H9 (cell line): ENCODE data around the gene BIRC3. TPM values are rescaled to one million over a fixed set of nuclear protein-coding genes. Genes with fewer than 3 reads are reported as not detected.
A peak's percentile ranks its signal among the peaks of the same experiment; 100 is the strongest.

Experiments used
- DNase-seq: peaks from one replicate; pipeline ENCODE4 v3.0.0-alpha.2; 2017
- H2AFZ ChIP-seq: one replicate; pipeline ENCODE4 v1.6.1; 2013; ENCODE audit warnings: mild to moderate bottlenecking, low read length, control low read depth, moderate library complexity
- H2AK5ac ChIP-seq: 2 replicates; pipeline ENCODE4 v1.6.1; 2013; ENCODE audit warnings: low read length, control low read depth, mixed read lengths; ENCODE audit not compliant: insufficient read length
- H2BK120ac ChIP-seq: one replicate; pipeline ENCODE4 v1.6.1; 2013; ENCODE audit warnings: low read depth, mild to moderate bottlenecking, low read length, control low read depth, inconsistent platforms; ENCODE audit not compliant: poor library complexity, severe bottlenecking
- H2BK12ac ChIP-seq: 2 replicates; pipeline ENCODE4 v1.6.1; 2013; ENCODE audit warnings: low read length, control low read depth, mixed read lengths, low read depth; ENCODE audit not compliant: insufficient read length
- H2BK15ac ChIP-seq: 2 replicates; pipeline ENCODE4 v1.6.1; 2013; ENCODE audit warnings: low read depth, low read length, control low read depth
- H2BK20ac ChIP-seq: one replicate; pipeline ENCODE4 v1.6.1; 2013; ENCODE audit warnings: low read depth, mild to moderate bottlenecking, low read length, control low read depth, inconsistent platforms; ENCODE audit not compliant: poor library complexity, severe bottlenecking
- H2BK5ac ChIP-seq: 2 replicates; pipeline ENCODE4 v1.6.1; 2013; ENCODE audit warnings: low read length, control low read depth, mixed read lengths; ENCODE audit not compliant: insufficient read length
- H3K14ac ChIP-seq: 2 replicates; pipeline ENCODE4 v1.6.1; 2013; ENCODE audit warnings: low read length, control low read depth; ENCODE audit not compliant: insufficient read depth
- H3K18ac ChIP-seq: 2 replicates; pipeline ENCODE4 v1.6.1; 2013; ENCODE audit warnings: low read depth, mild to moderate bottlenecking, mixed read lengths, low read length, control low read depth; ENCODE audit not compliant: insufficient read length
- H3K23ac ChIP-seq: 2 replicates; pipeline ENCODE4 v1.6.1; 2013; ENCODE audit warnings: low read length, control low read depth, mixed read lengths, low read depth; ENCODE audit not compliant: insufficient read length
- H3K23me2 ChIP-seq: 2 replicates; pipeline ENCODE4 v1.6.1; 2013; ENCODE audit warnings: low read depth, mild to moderate bottlenecking, mixed read lengths, low read length, control low read depth; ENCODE audit not compliant: insufficient read length, poor library complexity, severe bottlenecking
- H3K27ac ChIP-seq: 2 replicates; pipeline ENCODE4 v1.5.1; 2013; ENCODE audit warnings: low read length, control low read depth, mixed read lengths, low read depth; ENCODE audit not compliant: insufficient read length
- H3K27me3 ChIP-seq: 2 replicates; pipeline ENCODE4 v1.6.1; 2013; ENCODE audit warnings: low read length, control low read depth, inconsistent platforms; ENCODE audit not compliant: insufficient read depth
- H3K4ac ChIP-seq: 2 replicates; pipeline ENCODE4 v1.6.1; 2013; ENCODE audit warnings: low read depth, mild to moderate bottlenecking, control low read depth, inconsistent platforms, low read length, moderate library complexity
- H3K4me1 ChIP-seq: 2 replicates; pipeline ENCODE4 v1.6.1; 2013; ENCODE audit warnings: low read length, control low read depth, inconsistent platforms; ENCODE audit not compliant: insufficient read depth
- H3K4me2 ChIP-seq: 2 replicates; pipeline ENCODE4 v1.6.1; 2013; ENCODE audit warnings: low read length, control low read depth, mixed read lengths; ENCODE audit not compliant: insufficient read length, insufficient read depth
- H3K56ac ChIP-seq: 2 replicates; pipeline ENCODE4 v1.6.1; 2013; ENCODE audit warnings: low read depth, mild to moderate bottlenecking, mixed read lengths, low read length, control low read depth; ENCODE audit not compliant: insufficient read length
- H3K79me1 ChIP-seq: 2 replicates; pipeline ENCODE4 v1.6.1; 2013; ENCODE audit warnings: low read depth, mild to moderate bottlenecking, moderate library complexity, low read length, control low read depth, inconsistent platforms; ENCODE audit not compliant: insufficient read depth, poor library complexity, severe bottlenecking
- H3K79me2 ChIP-seq: 2 replicates; pipeline ENCODE4 v1.6.1; 2013; ENCODE audit warnings: low read length, control low read depth, inconsistent platforms; ENCODE audit not compliant: insufficient read depth
- H3K9ac ChIP-seq: 2 replicates; pipeline ENCODE4 v1.6.1; 2013; ENCODE audit warnings: low read length, control low read depth, mixed read lengths; ENCODE audit not compliant: insufficient read length; ENCODE audit errors: extremely low read depth
- H3K9me3 ChIP-seq: one replicate; pipeline ENCODE4 v1.6.1; 2013; ENCODE audit warnings: low read depth, low read length, inconsistent platforms; ENCODE audit not compliant: control insufficient read depth
- H3T11ph ChIP-seq: one replicate; pipeline ENCODE4 v1.6.1; 2013; ENCODE audit warnings: mild to moderate bottlenecking, low read length, control low read depth, inconsistent platforms
- H4K20me1 ChIP-seq: one replicate; pipeline ENCODE4 v1.6.1; 2013; ENCODE audit not compliant: control insufficient read depth, insufficient read length, insufficient read depth
- H4K5ac ChIP-seq: 2 replicates; pipeline ENCODE4 v1.6.1; 2013; ENCODE audit warnings: low read depth, mild to moderate bottlenecking, mixed read lengths, low read length, control low read depth; ENCODE audit not compliant: insufficient read length
- H4K8ac ChIP-seq: replicated peaks from 2 replicates; pipeline ENCODE4 v1.6.1; 2013; ENCODE audit warnings: low read length, control low read depth, mixed read lengths, low read depth; ENCODE audit not compliant: insufficient read length
- H4K91ac ChIP-seq: 2 replicates; pipeline ENCODE4 v1.6.1; 2013; ENCODE audit warnings: low read depth, mild to moderate bottlenecking, moderate library complexity, mixed read lengths, low read length, control low read depth; ENCODE audit not compliant: insufficient read length
- H3K27ac Mint-ChIP-seq, 3 experiments: 2 replicates in 2 of 3; 3 replicates in 1 of 3; pipeline ENCODE4 v1.8.0; 2020 to 2021; ENCODE audit warnings: mixed read lengths in 3 of 3, mild to moderate bottlenecking in 1 of 3, moderate library complexity in 1 of 3
- H3K27me3 Mint-ChIP-seq: 2 replicates; pipeline ENCODE4 v1.8.0; 2021; ENCODE audit warnings: low read depth, mild to moderate bottlenecking, moderate library complexity, mixed read lengths
- H3K36me3 Mint-ChIP-seq, 3 experiments: 2 replicates in 2 of 3; 3 replicates in 1 of 3; pipeline ENCODE4 v1.8.0; 2020 to 2021; ENCODE audit warnings: low read depth in 3 of 3, mixed read lengths in 3 of 3; ENCODE audit not compliant: insufficient read depth in 1 of 3
- H3K4me1 Mint-ChIP-seq, 2 experiments: 2 replicates each; pipeline ENCODE4 v1.8.0; 2020; ENCODE audit warnings: mixed read lengths in 2 of 2
- H3K4me3 Mint-ChIP-seq, 2 experiments: 2 replicates in 1 of 2; 3 replicates in 1 of 2; pipeline ENCODE4 v1.8.0; 2020 to 2021; ENCODE audit warnings: mild to moderate bottlenecking in 2 of 2, mixed read lengths in 2 of 2, moderate library complexity in 1 of 2
- H3K9me3 Mint-ChIP-seq, 2 experiments: 2 replicates in 1 of 2; 3 replicates in 1 of 2; pipeline ENCODE4 v1.8.0; 2020; ENCODE audit warnings: mild to moderate bottlenecking in 2 of 2, mixed read lengths in 2 of 2, moderate library complexity in 1 of 2
- CTCF ChIP-seq: fragments of 200-600 bp; sonication (generic); conservative IDR thresholded peaks from 3 replicates; pipeline ENCODE4 v1.8.0; 2021; ENCODE audit warnings: antibody characterized with exemption, mild to moderate bottlenecking
- total RNA-seq: library from RNA; stranded (reverse); gene quantifications from 2 replicates; pipeline ENCODE4 v1.2.1, GENCODE V29; 2021

Gene BIRC3
- total RNA-seq, 1 experiment from 2014 or later, result 0.04 TPM

DNA sequence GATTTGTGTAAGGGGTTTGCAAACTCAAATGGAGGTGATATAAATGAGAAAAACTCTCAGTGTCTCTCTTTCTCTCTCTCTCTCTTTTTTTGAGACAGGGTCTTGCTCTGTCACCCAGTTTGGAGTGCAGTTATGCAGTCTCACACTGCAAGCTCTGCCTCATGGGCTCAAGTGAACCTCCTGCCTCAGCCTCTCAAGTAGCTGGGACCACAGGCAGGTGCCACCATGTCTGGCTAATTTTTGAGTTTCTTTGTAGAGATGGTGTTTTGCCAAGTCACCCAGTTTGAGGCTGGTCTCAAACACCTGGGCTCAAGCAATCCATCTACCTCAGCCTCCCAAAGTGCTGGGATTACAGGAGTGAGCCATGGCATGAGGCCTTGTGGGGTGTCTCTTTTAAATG lies 2.9 kb downstream of the BIRC3 start:
- Histone ChIP-seq H2BK12ac (no peak overlapping the region), H3K79me1 (no peaks in the 10 kb centered on the region), H3T11ph (no peak overlapping the region), H3K23ac (no peak overlapping the region), H2AK5ac (no peak overlapping the region), H3K18ac (no peak overlapping the region), H3K9me3 (no peaks in the 10 kb centered on the region), H3K14ac (no peak overlapping the region), H2BK120ac (no peak overlapping the region), H2BK20ac (no peak overlapping the region), H4K91ac (no peak overlapping the region), H4K8ac (no peak overlapping the region), H3K4me1 (peaks cover 2% of the 10 kb centered on the region; the same call in 1 of the 2 replicates), H3K9ac (no peak overlapping the region), H3K23me2 (peaks cover 8% of the 10 kb centered on the region), H3K27me3 (no peaks in the 10 kb centered on the region; the same call in 1 of the 2 replicates), H3K4me2 (no peak overlapping the region), H3K56ac (no peak overlapping the region), H3K27ac (no peak overlapping the region), H2BK5ac (no peak overlapping the region), H2AFZ (no peak overlapping the region), H3K4ac (no peak overlapping the region), H4K20me1 (no peaks in the 10 kb centered on the region), H2BK15ac (no peak overlapping the region), H4K5ac (no peak overlapping the region), H3K79me2 (no peaks in the 10 kb centered on the region)
- no peak for TF ChIP-seq CTCF
- Mint-ChIP-seq H3K4me1 (peaks cover 6% of the 10 kb centered on the region in 2 experiments; a peak in 3 of 4 replicates), H3K4me3 (no peak overlapping the region), H3K27ac (peak overlapping the region in 1 of 3 experiments; percentile 74; a peak in 1 of 7 replicates), H3K36me3 (no peaks in the 10 kb centered on the region), H3K27me3 (peaks cover 27% of the 10 kb centered on the region), H3K9me3 (no peaks in the 10 kb centered on the region)
- no peak for DNase-seq
